Suprapubic skin (tissue), 4 donors: ENCODE results near the gene MAP3K4. TPM values are rescaled to one million over a fixed set of nuclear protein-coding genes. Genes with fewer than 3 reads are reported as not detected.
A peak's percentile ranks its signal among the peaks of the same experiment; 100 is the strongest.

Source experiments
- DNase-seq, 2 donors: peaks; one replicate each; pipeline ENCODE4 v3.0.0-alpha.2; 2019; ENCODE audit warnings: low spot score in 2 of 2
- H3K27ac ChIP-seq: fragments of 200-600 bp; sonication (generic); one replicate; pipeline ENCODE4 v1.5.1; 2019
- H3K27me3 ChIP-seq: fragments of 200-600 bp; sonication (generic); one replicate; pipeline ENCODE4 v1.5.1; 2019
- H3K36me3 ChIP-seq: fragments of 200-600 bp; sonication (generic); one replicate; pipeline ENCODE4 v1.5.1; 2019
- H3K4me1 ChIP-seq: fragments of 200-600 bp; sonication (generic); one replicate; pipeline ENCODE4 v1.5.1; 2019
- H3K4me3 ChIP-seq: fragments of 200-600 bp; sonication (generic); one replicate; pipeline ENCODE4 v1.5.1; 2019; ENCODE audit warnings: mild to moderate bottlenecking
- H3K9me3 ChIP-seq: fragments of 200-600 bp; sonication (generic); one replicate; pipeline ENCODE4 v1.5.1; 2019
- EP300 ChIP-seq: sonication (generic); formaldehyde crosslinking; IDR thresholded peaks from one replicate; pipeline ENCODE4 v1.6.1; 2017; ENCODE audit warnings: antibody characterized with exemption
- POLR2A ChIP-seq, 2 donors: fragments of 450-650 bp; IDR thresholded peaks; one replicate each; pipeline ENCODE4 v1.6.1; 2017; ENCODE audit warnings: antibody characterized with exemption in 2 of 2, mild to moderate bottlenecking in 2 of 2, moderate library complexity in 2 of 2
- POLR2AphosphoS5 ChIP-seq, 3 donors: sonication (generic); formaldehyde crosslinking; IDR thresholded peaks; one replicate each; pipeline ENCODE4 v1.6.1; 2017; ENCODE audit warnings: antibody characterized with exemption in 3 of 3
- WGBS: methylation state at CpG from one replicate; pipeline ENCODE4 v1.1.5; 2018; 5-methylcytosine and 5-hydroxymethylcytosine counted together
- total RNA-seq, 4 donors: library from RNA; depleted of rRNA; stranded (reverse); fragments of >200 nt; gene quantifications; one replicate each; pipeline ENCODE4 v1.1.0, GENCODE V29; 2016
- TF ChIP-seq, protein P1 (sequence below), 2 donors: fragments of 200-600 bp in 1 of 2; fragments of 450-650 bp in 1 of 2; sonication (generic) in 1 of 2; IDR thresholded peaks; one replicate each; pipeline ENCODE4 v1.5.1; 2016 to 2019; ENCODE audit warnings: antibody characterized with exemption in 2 of 2, mild to moderate bottlenecking in 1 of 2, moderate library complexity in 1 of 2

The MAP3K4 gene
- total RNA-seq, 4 donors from 2014 or later, result 29.2 to 83.2 (median 45.2) TPM

DNA sequence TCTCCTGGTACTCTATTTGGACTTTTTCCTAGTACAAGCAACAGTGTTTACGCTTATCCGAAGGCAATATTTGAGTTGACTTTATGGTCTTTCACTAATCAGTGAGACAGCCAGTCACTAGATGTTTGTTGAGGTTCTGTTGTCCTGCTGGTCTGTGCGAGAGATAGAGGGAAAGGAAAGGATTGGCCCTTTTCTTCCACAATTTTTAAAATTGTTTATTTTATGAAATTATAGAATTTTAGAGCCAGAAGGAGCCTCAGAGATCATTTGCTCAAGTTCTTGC, 44.4 kb downstream of the MAP3K4 start:
- 94% methylated on average over 3 of the region's 3 CpGs for WGBS

DNA sequence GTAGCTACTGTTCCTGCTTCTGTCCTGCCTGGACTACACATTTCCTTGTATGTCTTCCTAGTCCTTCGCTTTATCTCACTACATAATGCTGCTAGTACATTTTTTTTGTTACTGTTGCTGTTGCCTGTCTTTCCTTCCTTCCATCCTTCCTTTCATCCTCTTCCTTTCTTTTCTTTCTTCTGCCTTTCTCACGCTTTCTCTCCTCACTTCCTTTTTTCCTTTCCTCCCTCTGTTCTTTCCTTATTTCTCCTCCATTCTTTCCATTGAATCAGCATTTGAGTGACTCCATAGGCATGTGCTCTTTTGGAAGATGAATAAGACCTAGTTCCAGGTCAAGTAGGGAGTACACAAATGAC, 46.3 kb downstream of the MAP3K4 start:
- H3K36me3 ChIP-seq, result peaks cover 27% of the 10 kb centered on the region
- WGBS, result 87% methylated on average over 2 of the region's 2 CpGs

More for the DNA sequence above, 44.4 kb downstream of the MAP3K4 start:
- no peaks in the 10 kb centered on the region for H3K27me3 ChIP-seq
- no peak for DNase-seq
- H3K9me3 ChIP-seq, result no peaks in the 10 kb centered on the region
- H3K27ac ChIP-seq, result no peak overlapping the region
- H3K36me3 ChIP-seq, result peaks cover 12% of the 10 kb centered on the region
- H3K4me3 ChIP-seq, result no peak overlapping the region
- TF ChIP-seq POLR2AphosphoS5 (IDR thresholded peaks at IDR 0.05), result no peak
- TF ChIP-seq, protein P1, sequence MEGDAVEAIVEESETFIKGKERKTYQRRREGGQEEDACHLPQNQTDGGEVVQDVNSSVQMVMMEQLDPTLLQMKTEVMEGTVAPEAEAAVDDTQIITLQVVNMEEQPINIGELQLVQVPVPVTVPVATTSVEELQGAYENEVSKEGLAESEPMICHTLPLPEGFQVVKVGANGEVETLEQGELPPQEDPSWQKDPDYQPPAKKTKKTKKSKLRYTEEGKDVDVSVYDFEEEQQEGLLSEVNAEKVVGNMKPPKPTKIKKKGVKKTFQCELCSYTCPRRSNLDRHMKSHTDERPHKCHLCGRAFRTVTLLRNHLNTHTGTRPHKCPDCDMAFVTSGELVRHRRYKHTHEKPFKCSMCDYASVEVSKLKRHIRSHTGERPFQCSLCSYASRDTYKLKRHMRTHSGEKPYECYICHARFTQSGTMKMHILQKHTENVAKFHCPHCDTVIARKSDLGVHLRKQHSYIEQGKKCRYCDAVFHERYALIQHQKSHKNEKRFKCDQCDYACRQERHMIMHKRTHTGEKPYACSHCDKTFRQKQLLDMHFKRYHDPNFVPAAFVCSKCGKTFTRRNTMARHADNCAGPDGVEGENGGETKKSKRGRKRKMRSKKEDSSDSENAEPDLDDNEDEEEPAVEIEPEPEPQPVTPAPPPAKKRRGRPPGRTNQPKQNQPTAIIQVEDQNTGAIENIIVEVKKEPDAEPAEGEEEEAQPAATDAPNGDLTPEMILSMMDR (IDR thresholded peaks at IDR 0.05), result no peak
- H3K4me1 ChIP-seq, result peaks cover 29% of the 10 kb centered on the region

DNA sequence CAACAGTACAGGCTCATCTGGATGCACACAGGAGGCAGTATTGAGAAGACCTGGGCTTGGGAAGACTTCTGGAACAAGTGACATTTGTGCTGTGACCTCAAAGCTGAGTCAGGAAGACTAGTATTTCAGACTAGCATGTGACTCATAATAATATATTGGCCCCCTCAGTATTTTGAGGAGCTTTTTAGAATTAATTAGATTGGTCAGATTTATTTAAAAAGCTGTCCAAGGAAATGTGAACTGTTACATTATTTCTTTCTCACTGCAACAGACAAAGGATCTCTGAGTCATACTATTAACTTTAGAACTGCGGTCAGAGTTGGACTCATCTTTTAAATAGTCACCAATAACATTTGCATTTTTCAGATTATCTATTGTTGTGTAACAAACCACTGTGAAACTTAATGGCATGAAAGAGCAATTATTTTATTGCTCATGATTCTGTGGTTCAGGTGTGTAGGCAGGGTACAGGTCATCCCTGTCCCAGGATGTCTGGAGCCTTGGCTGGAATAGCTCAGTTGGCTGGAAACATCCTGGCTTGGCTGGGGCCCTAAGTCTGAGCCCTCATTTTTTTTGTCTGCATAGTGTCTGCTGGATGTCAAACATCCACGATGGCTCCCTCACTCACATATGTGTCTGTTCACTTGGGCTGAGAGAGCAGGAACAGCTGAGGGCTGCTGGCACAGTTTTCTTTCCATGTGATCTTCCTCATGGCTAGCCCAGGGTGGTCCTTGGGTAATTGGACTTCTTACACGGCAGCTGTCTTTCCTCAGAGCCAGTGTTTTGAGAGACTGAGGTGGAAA, 46.9 kb downstream of the MAP3K4 start:
- no peak for DNase-seq
- Histone ChIP-seq H3K36me3 (peaks cover 30% of the 10 kb centered on the region), H3K4me1 (peaks cover 13% of the 10 kb centered on the region), H3K9me3 (no peaks in the 10 kb centered on the region), H3K27ac (peak overlapping the region; percentile 58), H3K27me3 (no peaks in the 10 kb centered on the region), H3K4me3 (no peak overlapping the region)
- TF ChIP-seq, protein P1 (IDR thresholded peaks at IDR 0.05), result no peak
- TF ChIP-seq POLR2A (IDR thresholded peaks at IDR 0.05) (no peak), POLR2AphosphoS5 (IDR thresholded peaks at IDR 0.05) (no peak), EP300 (no peak)
- 42% methylated on average over 3 of the region's 3 CpGs for WGBS

More for the DNA sequence above, 46.3 kb downstream of the MAP3K4 start:
- peak overlapping the region; percentile 39 for H3K27ac ChIP-seq
- H3K4me1 ChIP-seq, result peaks cover 13% of the 10 kb centered on the region
- H3K4me3 ChIP-seq, result no peak overlapping the region
- H3K9me3 ChIP-seq, result no peaks in the 10 kb centered on the region
- no peak for DNase-seq
- TF ChIP-seq POLR2A (IDR thresholded peaks at IDR 0.05), result no peak
- TF ChIP-seq EP300, result no peak
- TF ChIP-seq POLR2AphosphoS5 (IDR thresholded peaks at IDR 0.05), result no peak
- TF ChIP-seq, protein P1 (IDR thresholded peaks at IDR 0.05), result no peak
- no peaks in the 10 kb centered on the region for H3K27me3 ChIP-seq

DNA sequence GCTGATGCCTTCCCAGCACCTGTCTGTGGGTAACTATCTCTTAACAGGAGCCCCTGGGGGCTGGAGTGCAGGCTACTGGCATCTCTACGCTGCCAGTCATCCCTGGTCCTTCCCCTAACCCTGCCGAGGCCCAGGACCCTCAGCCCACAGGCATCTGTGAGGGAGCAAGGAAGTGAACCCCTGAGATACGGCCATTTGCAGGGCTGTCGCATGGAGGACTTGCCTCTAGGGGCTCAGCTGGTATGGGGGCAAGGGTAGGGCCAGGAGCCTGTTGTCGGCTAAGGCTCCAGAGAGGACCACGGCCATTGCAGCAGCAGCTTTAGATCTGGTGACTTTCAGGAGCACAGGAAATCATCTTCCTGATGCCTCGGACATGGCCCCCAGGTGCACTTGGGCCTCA, 49.7 kb downstream of the MAP3K4 start:
- 83% methylated on average over 3 of the region's 7 CpGs for WGBS
- Histone ChIP-seq H3K4me3 (no peak overlapping the region), H3K9me3 (no peaks in the 10 kb centered on the region), H3K36me3 (peaks cover 35% of the 10 kb centered on the region), H3K27ac (no peak overlapping the region), H3K4me1 (no peaks in the 10 kb centered on the region), H3K27me3 (no peaks in the 10 kb centered on the region)
- TF ChIP-seq POLR2AphosphoS5 (IDR thresholded peaks at IDR 0.05), result no peak
- no peak for TF ChIP-seq POLR2A (IDR thresholded peaks at IDR 0.05)
- TF ChIP-seq, protein P1 (IDR thresholded peaks at IDR 0.05), result no peak
- no peak for TF ChIP-seq EP300
- DNase-seq, result no peak

DNA sequence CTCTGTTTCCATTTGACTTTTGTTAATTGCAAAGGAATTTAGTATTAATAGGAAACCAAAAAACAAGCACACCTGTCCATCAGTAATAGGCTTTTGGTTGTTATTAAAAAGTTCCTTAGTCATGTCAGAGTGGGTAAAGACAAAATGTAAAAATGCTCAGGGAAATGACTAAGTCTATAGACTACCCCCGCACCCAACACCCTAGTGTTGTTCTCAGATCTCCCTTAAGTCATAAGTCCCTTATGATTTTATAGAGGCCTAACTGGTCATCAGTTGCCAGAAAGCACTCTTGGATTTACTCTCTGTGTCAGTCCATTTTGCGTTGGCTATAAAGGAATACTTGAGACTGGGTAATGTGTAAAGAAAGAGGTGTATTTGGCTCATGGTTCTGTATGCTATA, 52.8 kb downstream of the MAP3K4 start:
- H3K36me3 ChIP-seq, result peaks cover 39% of the 10 kb centered on the region
- H3K27ac ChIP-seq, result no peak overlapping the region
- H3K4me1 ChIP-seq, result peaks cover 6% of the 10 kb centered on the region
- H3K4me3 ChIP-seq, result no peak overlapping the region
- TF ChIP-seq, protein P1 (IDR thresholded peaks at IDR 0.05), result no peak
- no peak for TF ChIP-seq EP300
- no peak for TF ChIP-seq POLR2A (IDR thresholded peaks at IDR 0.05)
- TF ChIP-seq POLR2AphosphoS5 (IDR thresholded peaks at IDR 0.05), result no peak
- 100% methylated on average over 2 of the region's 2 CpGs for WGBS
- H3K27me3 ChIP-seq, result no peaks in the 10 kb centered on the region
- H3K9me3 ChIP-seq, result no peaks in the 10 kb centered on the region
- DNase-seq, result no peak
